HepG2 (cell line): ENCODE data around the gene PIGW. TPM values are rescaled to one million over a fixed set of nuclear protein-coding genes. Genes with fewer than 3 reads are reported as not detected.

Experiments
- AGO2 ChIP-seq: fragments of 200-400 bp; formaldehyde crosslinking; optimal IDR thresholded peaks from 2 replicates; pipeline ENCODE3; 2017; ENCODE audit warnings: mild to moderate bottlenecking, low read depth, low read length, moderate library complexity
- DMAP1 ChIP-seq: IDR thresholded peaks from 2 replicates; pipeline ENCODE4 v1.6.1; 2016
- EED ChIP-seq: sonication (generic); formaldehyde crosslinking; IDR thresholded peaks from 2 replicates; pipeline ENCODE4 v1.5.0; 2020; ENCODE audit warnings: mild to moderate bottlenecking, missing genetic modification reagents
- FOSL1 ChIP-seq: sonication (generic); formaldehyde crosslinking; IDR thresholded peaks from 2 replicates; pipeline ENCODE4 v1.9.0; 2021; ENCODE audit warnings: missing genetic modification reagents, borderline replicate concordance
- POGZ ChIP-seq: sonication (generic); formaldehyde crosslinking; IDR thresholded peaks from 2 replicates; pipeline ENCODE4 v1.4.0; 2020; ENCODE audit warnings: mild to moderate bottlenecking, missing genetic modification reagents
- POLR2A ChIP-seq, 2 experiments: IDR thresholded peaks; 2 replicates each; pipeline ENCODE4 v1.6.1; 2011; ENCODE audit warnings: low read depth in 2 of 2, low read length in 2 of 2, mild to moderate bottlenecking in 1 of 2, moderate library complexity in 1 of 2; ENCODE audit not compliant: insufficient read depth in 1 of 2
- SSRP1 ChIP-seq: IDR thresholded peaks from 2 replicates; pipeline ENCODE4 v1.6.1; 2016; ENCODE audit warnings: control low read depth
- ZBTB1 ChIP-seq: sonication (generic); formaldehyde crosslinking; IDR thresholded peaks from 2 replicates; pipeline ENCODE4 v1.4.0; 2020; ENCODE audit warnings: missing genetic modification reagents, borderline replicate concordance
- ZFX ChIP-seq: sonication (generic); formaldehyde crosslinking; IDR thresholded peaks from 2 replicates; pipeline ENCODE4 v1.4.0; 2020; ENCODE audit warnings: mild to moderate bottlenecking, low read depth, missing genetic modification reagents, moderate library complexity
- ZNF180 ChIP-seq: sonication (generic); formaldehyde crosslinking; IDR thresholded peaks from 2 replicates; pipeline ENCODE4 v1.4.0; 2020; ENCODE audit warnings: low read depth, missing genetic modification reagents, borderline replicate concordance
- ZNF850 ChIP-seq: sonication (generic); formaldehyde crosslinking; conservative IDR thresholded peaks from 2 replicates; pipeline ENCODE4 v1.9.0; 2021; ENCODE audit warnings: mild to moderate bottlenecking, missing genetic modification reagents
- ZNF891 ChIP-seq: sonication (generic); formaldehyde crosslinking; IDR thresholded peaks from 2 replicates; pipeline ENCODE4 v1.5.0; 2020; ENCODE audit warnings: mild to moderate bottlenecking, missing genetic modification reagents
- ZSCAN31 ChIP-seq: sonication (generic); formaldehyde crosslinking; IDR thresholded peaks from 2 replicates; pipeline ENCODE4 v1.5.0; 2020; ENCODE audit warnings: low read depth, mild to moderate bottlenecking, missing genetic modification reagents
- ZSCAN9 ChIP-seq: IDR thresholded peaks from 2 replicates; pipeline ENCODE4 v1.6.1; 2016; ENCODE audit warnings: borderline replicate concordance
- polyA plus RNA-seq, 8 experiments: library from polyadenylated mRNA; depleted of rRNA in 3 of 8; stranded (reverse) in 7 of 8; unstranded in 1 of 8; fragments of >200 nt; fragmentation: Illumina TruSeq in 4 of 8; extraction: Trizol in 4 of 8; gene quantifications; 2 replicates each; pipeline versions ENCODE4 v1.2.1 to v1.2.3, GENCODE V29; 2011 to 2016; ENCODE audit warnings: low read depth in 4 of 8, missing spikeins in 1 of 8, mixed read lengths in 1 of 8; ENCODE audit not compliant: insufficient read depth in 1 of 8
- total RNA-seq, 5 experiments: library from RNA; depleted of rRNA; stranded (reverse); fragments of >200 nt; fragmentation: Illumina TruSeq; extraction: Trizol; gene quantifications; 2 replicates each; pipeline ENCODE4 v1.2.3, GENCODE V29; 2016; ENCODE audit warnings: low read depth in 1 of 5
- TF ChIP-seq, protein P1 (sequence below): sonication (generic); formaldehyde crosslinking; IDR thresholded peaks from 2 replicates; pipeline ENCODE4 v1.4.0; 2020; ENCODE audit warnings: missing genetic modification reagents, borderline replicate concordance
- TF ChIP-seq, protein P2 (sequence below): sonication (generic); formaldehyde crosslinking; IDR thresholded peaks from 2 replicates; pipeline ENCODE4 v1.4.0; 2020; ENCODE audit warnings: mild to moderate bottlenecking, missing genetic modification reagents
- TF ChIP-seq, protein P3 (sequence below): sonication (generic); formaldehyde crosslinking; IDR thresholded peaks from 2 replicates; pipeline ENCODE4 v1.8.0; 2022; ENCODE audit warnings: low read depth, missing genetic modification reagents
- TF ChIP-seq, protein P4 (sequence below): sonication (generic); formaldehyde crosslinking; IDR thresholded peaks from 2 replicates; pipeline ENCODE4 v1.4.0; 2020; ENCODE audit warnings: missing genetic modification reagents, mild to moderate bottlenecking, borderline replicate concordance
- TF ChIP-seq, protein P5 (sequence below): sonication (generic); formaldehyde crosslinking; IDR thresholded peaks from 2 replicates; pipeline ENCODE4 v1.4.0; 2020; ENCODE audit warnings: missing genetic modification reagents

Gene PIGW
- total and polyA plus RNA-seq, 2 of the 13 experiments (the other 11 are each of a cell fraction or from before 2014, with no cell fraction given): 9.0 to 24.0 TPM

DNA sequence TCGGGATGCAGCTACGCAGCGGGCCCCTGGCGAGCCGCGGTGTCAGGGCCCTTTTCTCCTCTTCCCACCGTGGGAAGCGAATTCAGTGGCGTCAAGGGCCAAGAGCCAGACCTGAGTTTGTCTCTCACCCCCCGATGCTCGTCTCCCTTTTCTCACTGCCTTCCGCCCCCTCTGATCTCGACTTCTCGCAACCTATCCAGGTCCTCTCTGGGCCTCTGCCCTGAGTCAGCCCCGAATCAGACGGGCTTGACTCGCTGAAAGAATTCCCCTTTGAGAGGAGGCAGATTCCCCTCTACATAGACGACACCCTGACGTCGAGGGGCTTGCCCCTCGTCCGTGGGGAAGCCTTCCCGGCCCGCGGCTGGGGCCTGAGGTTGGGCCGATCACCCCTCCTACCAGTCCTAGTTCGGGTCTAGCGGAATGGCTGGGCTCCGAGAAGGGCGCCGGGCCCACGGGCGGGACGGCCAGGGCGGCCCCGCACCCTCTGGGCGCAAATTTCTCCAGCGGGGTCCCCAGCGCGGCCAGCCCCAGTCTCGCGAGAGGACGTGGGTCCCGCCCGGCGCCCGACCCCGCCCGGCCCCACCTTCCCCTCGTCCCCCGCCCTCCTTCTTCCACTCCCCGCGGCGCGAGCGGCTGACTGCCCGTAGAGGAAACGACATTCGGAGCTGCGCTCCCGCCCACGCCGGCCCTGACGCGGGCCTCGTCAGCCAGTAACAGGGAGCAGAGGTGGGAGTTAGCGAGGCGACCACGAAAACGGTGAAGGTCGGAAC lies 9.7 kb downstream of the PIGW start, which contains the start of gene GGNBP2 (continued):
- TF ChIP-seq, protein P1, sequence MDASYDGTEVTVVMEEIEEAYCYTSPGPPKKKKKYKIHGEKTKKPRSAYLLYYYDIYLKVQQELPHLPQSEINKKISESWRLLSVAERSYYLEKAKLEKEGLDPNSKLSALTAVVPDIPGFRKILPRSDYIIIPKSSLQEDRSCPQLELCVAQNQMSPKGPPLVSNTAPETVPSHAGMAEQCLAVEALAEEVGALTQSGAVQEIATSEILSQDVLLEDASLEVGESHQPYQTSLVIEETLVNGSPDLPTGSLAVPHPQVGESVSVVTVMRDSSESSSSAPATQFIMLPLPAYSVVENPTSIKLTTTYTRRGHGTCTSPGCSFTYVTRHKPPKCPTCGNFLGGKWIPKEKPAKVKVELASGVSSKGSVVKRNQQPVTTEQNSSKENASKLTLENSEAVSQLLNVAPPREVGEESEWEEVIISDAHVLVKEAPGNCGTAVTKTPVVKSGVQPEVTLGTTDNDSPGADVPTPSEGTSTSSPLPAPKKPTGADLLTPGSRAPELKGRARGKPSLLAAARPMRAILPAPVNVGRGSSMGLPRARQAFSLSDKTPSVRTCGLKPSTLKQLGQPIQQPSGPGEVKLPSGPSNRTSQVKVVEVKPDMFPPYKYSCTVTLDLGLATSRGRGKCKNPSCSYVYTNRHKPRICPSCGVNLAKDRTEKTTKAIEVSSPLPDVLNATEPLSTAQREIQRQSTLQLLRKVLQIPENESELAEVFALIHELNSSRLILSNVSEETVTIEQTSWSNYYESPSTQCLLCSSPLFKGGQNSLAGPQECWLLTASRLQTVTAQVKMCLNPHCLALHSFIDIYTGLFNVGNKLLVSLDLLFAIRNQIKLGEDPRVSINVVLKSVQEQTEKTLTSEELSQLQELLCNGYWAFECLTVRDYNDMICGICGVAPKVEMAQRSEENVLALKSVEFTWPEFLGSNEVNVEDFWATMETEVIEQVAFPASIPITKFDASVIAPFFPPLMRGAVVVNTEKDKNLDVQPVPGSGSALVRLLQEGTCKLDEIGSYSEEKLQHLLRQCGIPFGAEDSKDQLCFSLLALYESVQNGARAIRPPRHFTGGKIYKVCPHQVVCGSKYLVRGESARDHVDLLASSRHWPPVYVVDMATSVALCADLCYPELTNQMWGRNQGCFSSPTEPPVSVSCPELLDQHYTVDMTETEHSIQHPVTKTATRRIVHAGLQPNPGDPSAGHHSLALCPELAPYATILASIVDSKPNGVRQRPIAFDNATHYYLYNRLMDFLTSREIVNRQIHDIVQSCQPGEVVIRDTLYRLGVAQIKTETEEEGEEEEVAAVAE: peak; percentile 62; the same call in 1 of the 2 replicates
- no peak for TF ChIP-seq FOSL1 (CRISPR knock-in tag)
- peak; percentile 28; the same call in 1 of the 2 replicates for TF ChIP-seq POGZ (CRISPR knock-in tag)
- TF ChIP-seq AGO2: peak; percentile 82
- peak; percentile 79 to 94 for TF ChIP-seq POLR2A (IDR thresholded peaks at IDR 0.05; ENCODE audit: insufficient read depth in 1 of 2, low read depth in 2 of 2, low read length in 2 of 2)
- 0 out of 2 replicates have a peak, but pooled peaks have one; percentile 9 for TF ChIP-seq ZNF180 (CRISPR knock-in tag)
- no peak for TF ChIP-seq SSRP1 (CRISPR knock-in tag)
- 0 out of 2 replicates have a peak, but pooled peaks have one; percentile 58 for TF ChIP-seq ZBTB1 (CRISPR knock-in tag)
- TF ChIP-seq, protein P2, sequence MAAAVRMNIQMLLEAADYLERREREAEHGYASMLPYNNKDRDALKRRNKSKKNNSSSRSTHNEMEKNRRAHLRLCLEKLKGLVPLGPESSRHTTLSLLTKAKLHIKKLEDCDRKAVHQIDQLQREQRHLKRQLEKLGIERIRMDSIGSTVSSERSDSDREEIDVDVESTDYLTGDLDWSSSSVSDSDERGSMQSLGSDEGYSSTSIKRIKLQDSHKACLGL (CRISPR knock-in tag): peak; percentile 23; the same call in 1 of the 2 replicates
- no peak for TF ChIP-seq ZNF850 (CRISPR knock-in tag)
- TF ChIP-seq DMAP1: peak; percentile 41; the same call in 1 of the 2 replicates
- TF ChIP-seq ZSCAN31: peak; percentile 60
- peak; percentile 93 for TF ChIP-seq ZFX (CRISPR knock-in tag)
- TF ChIP-seq, protein P3, sequence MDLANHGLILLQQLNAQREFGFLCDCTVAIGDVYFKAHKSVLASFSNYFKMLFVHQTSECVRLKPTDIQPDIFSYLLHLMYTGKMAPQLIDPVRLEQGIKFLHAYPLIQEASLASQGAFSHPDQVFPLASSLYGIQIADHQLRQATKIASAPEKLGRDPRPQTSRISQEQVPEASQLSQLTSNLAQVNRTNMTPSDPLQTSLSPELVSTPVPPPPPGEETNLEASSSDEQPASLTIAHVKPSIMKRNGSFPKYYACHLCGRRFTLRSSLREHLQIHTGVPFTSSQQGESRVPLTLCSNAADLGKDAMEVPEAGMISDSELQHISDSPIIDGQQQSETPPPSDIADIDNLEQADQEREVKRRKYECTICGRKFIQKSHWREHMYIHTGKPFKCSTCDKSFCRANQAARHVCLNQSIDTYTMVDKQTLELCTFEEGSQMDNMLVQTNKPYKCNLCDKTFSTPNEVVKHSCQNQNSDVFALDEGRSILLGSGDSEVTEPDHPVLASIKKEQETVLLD (CRISPR knock-in tag): peak; percentile 55; the same call in 1 of the 2 replicates
- TF ChIP-seq, protein P4, sequence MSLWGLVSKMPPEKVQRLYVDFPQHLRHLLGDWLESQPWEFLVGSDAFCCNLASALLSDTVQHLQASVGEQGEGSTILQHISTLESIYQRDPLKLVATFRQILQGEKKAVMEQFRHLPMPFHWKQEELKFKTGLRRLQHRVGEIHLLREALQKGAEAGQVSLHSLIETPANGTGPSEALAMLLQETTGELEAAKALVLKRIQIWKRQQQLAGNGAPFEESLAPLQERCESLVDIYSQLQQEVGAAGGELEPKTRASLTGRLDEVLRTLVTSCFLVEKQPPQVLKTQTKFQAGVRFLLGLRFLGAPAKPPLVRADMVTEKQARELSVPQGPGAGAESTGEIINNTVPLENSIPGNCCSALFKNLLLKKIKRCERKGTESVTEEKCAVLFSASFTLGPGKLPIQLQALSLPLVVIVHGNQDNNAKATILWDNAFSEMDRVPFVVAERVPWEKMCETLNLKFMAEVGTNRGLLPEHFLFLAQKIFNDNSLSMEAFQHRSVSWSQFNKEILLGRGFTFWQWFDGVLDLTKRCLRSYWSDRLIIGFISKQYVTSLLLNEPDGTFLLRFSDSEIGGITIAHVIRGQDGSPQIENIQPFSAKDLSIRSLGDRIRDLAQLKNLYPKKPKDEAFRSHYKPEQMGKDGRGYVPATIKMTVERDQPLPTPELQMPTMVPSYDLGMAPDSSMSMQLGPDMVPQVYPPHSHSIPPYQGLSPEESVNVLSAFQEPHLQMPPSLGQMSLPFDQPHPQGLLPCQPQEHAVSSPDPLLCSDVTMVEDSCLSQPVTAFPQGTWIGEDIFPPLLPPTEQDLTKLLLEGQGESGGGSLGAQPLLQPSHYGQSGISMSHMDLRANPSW (CRISPR knock-in tag): 0 out of 2 replicates have a peak, but pooled peaks have one; percentile 27
- 0 out of 2 replicates have a peak, but pooled peaks have one; percentile 37 for TF ChIP-seq EED (CRISPR knock-in tag)
- peak; percentile 40; the same call in 1 of the 2 replicates for TF ChIP-seq ZNF891 (CRISPR knock-in tag)
- TF ChIP-seq, protein P5, sequence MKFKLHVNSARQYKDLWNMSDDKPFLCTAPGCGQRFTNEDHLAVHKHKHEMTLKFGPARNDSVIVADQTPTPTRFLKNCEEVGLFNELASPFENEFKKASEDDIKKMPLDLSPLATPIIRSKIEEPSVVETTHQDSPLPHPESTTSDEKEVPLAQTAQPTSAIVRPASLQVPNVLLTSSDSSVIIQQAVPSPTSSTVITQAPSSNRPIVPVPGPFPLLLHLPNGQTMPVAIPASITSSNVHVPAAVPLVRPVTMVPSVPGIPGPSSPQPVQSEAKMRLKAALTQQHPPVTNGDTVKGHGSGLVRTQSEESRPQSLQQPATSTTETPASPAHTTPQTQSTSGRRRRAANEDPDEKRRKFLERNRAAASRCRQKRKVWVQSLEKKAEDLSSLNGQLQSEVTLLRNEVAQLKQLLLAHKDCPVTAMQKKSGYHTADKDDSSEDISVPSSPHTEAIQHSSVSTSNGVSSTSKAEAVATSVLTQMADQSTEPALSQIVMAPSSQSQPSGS (CRISPR knock-in tag): 0 out of 2 replicates have a peak, but pooled peaks have one; percentile 28
- peak; percentile 83 for TF ChIP-seq ZSCAN9 (CRISPR knock-in tag)
